HepG2 (cell line): Measurements from ENCODE around the gene ABCB9. TPM values are rescaled to one million over a fixed set of nuclear protein-coding genes. Genes with fewer than 3 reads are reported as not detected.

Experiments
- ELF1 ChIP-seq: sonication (generic); formaldehyde crosslinking; IDR thresholded peaks from 2 replicates; pipeline ENCODE4 v1.4.0; 2020; ENCODE audit warnings: missing genetic modification reagents
- GFI1 ChIP-seq: sonication (generic); formaldehyde crosslinking; IDR thresholded peaks from 2 replicates; pipeline ENCODE4 v1.5.0; 2020; ENCODE audit warnings: missing genetic modification reagents, mild to moderate bottlenecking, borderline replicate concordance
- GRHL1 ChIP-seq: sonication (generic); formaldehyde crosslinking; conservative IDR thresholded peaks from 2 replicates; pipeline ENCODE4 v1.8.0; 2022; ENCODE audit warnings: missing genetic modification reagents
- HMGA1 ChIP-seq: sonication (generic); formaldehyde crosslinking; conservative IDR thresholded peaks from 2 replicates; pipeline ENCODE4 v1.4.0; 2020; ENCODE audit warnings: missing genetic modification reagents
- HMGXB3 ChIP-seq: sonication (generic); formaldehyde crosslinking; IDR thresholded peaks from 2 replicates; pipeline ENCODE4 v1.4.0; 2020; ENCODE audit warnings: missing genetic modification reagents, borderline replicate concordance
- ISL2 ChIP-seq: sonication (generic); formaldehyde crosslinking; IDR thresholded peaks from 2 replicates; pipeline ENCODE4 v1.5.0; 2020; ENCODE audit warnings: missing genetic modification reagents
- KLF9 ChIP-seq: IDR thresholded peaks from 2 replicates; pipeline ENCODE4 v1.6.1; 2016; ENCODE audit warnings: low read depth
- ONECUT2 ChIP-seq: sonication (generic); formaldehyde crosslinking; IDR thresholded peaks from 2 replicates; pipeline ENCODE4 v1.4.0; 2020; ENCODE audit warnings: missing genetic modification reagents
- PCBP2 ChIP-seq: fragments of 200-400 bp; formaldehyde crosslinking; optimal IDR thresholded peaks from 2 replicates; pipeline ENCODE3; 2018; ENCODE audit warnings: low read length, low read depth; ENCODE audit not compliant: poor library complexity, severe bottlenecking
- PLRG1 ChIP-seq: fragments of 450-650 bp; conservative IDR thresholded peaks from 2 replicates; pipeline ENCODE4 v1.6.1; 2016
- RXRB ChIP-seq: IDR thresholded peaks from 2 replicates; pipeline ENCODE4 v1.6.1; 2016; ENCODE audit warnings: borderline replicate concordance, missing genetic modification reagents, missing compliant biosample characterization
- SIN3B ChIP-seq: fragments of 150-350 bp; IDR thresholded peaks from 2 replicates; pipeline ENCODE4 v1.6.1; 2014; ENCODE audit warnings: low read length
- SRSF1 ChIP-seq: fragments of 200-400 bp; formaldehyde crosslinking; optimal IDR thresholded peaks from 2 replicates; pipeline ENCODE3; 2017; ENCODE audit warnings: mild to moderate bottlenecking, low read depth, low read length, moderate library complexity
- SSRP1 ChIP-seq: IDR thresholded peaks from 2 replicates; pipeline ENCODE4 v1.6.1; 2016; ENCODE audit warnings: control low read depth
- ZNF557 ChIP-seq: sonication (generic); formaldehyde crosslinking; IDR thresholded peaks from 2 replicates; pipeline ENCODE4 v1.4.0; 2020; ENCODE audit warnings: missing genetic modification reagents
- ZNF619 ChIP-seq: sonication (generic); formaldehyde crosslinking; IDR thresholded peaks from 2 replicates; pipeline ENCODE4 v1.4.0; 2020; ENCODE audit warnings: mild to moderate bottlenecking, missing genetic modification reagents
- ZNF713 ChIP-seq: sonication (generic); formaldehyde crosslinking; IDR thresholded peaks from 2 replicates; pipeline ENCODE4 v1.4.0; 2020; ENCODE audit warnings: mild to moderate bottlenecking, missing genetic modification reagents
- ZNF737 ChIP-seq: sonication (generic); formaldehyde crosslinking; IDR thresholded peaks from 2 replicates; pipeline ENCODE4 v1.5.0; 2020; ENCODE audit warnings: missing genetic modification reagents, mild to moderate bottlenecking, borderline replicate concordance
- ZNF766 ChIP-seq: sonication (generic); formaldehyde crosslinking; IDR thresholded peaks from 2 replicates; pipeline ENCODE4 v1.5.0; 2020; ENCODE audit warnings: missing genetic modification reagents, borderline replicate concordance
- ZNF775 ChIP-seq: sonication (generic); formaldehyde crosslinking; IDR thresholded peaks from 2 replicates; pipeline ENCODE4 v1.4.0; 2020; ENCODE audit warnings: missing genetic modification reagents, mild to moderate bottlenecking, moderate library complexity, borderline replicate concordance
- polyA plus RNA-seq, 8 experiments: library from polyadenylated mRNA; depleted of rRNA in 3 of 8; stranded (reverse) in 7 of 8; unstranded in 1 of 8; fragments of >200 nt; fragmentation: Illumina TruSeq in 4 of 8; extraction: Trizol in 4 of 8; gene quantifications; 2 replicates each; pipeline versions ENCODE4 v1.2.1 to v1.2.3, GENCODE V29; 2011 to 2016; ENCODE audit warnings: low read depth in 4 of 8, missing spikeins in 1 of 8, mixed read lengths in 1 of 8; ENCODE audit not compliant: insufficient read depth in 1 of 8
- total RNA-seq, 5 experiments: library from RNA; depleted of rRNA; stranded (reverse); fragments of >200 nt; fragmentation: Illumina TruSeq; extraction: Trizol; gene quantifications; 2 replicates each; pipeline ENCODE4 v1.2.3, GENCODE V29; 2016; ENCODE audit warnings: low read depth in 1 of 5
- TF ChIP-seq, protein P1 (sequence below): sonication (generic); formaldehyde crosslinking; IDR thresholded peaks from 2 replicates; pipeline ENCODE4 v1.4.0; 2020; ENCODE audit warnings: missing genetic modification reagents
- TF ChIP-seq, protein P2 (sequence below): sonication (generic); formaldehyde crosslinking; IDR thresholded peaks from 2 replicates; pipeline ENCODE4 v1.5.0; 2020; ENCODE audit warnings: missing genetic modification reagents
- TF ChIP-seq, protein P3 (sequence below): IDR thresholded peaks from 2 replicates; pipeline ENCODE4 v1.6.1; 2016; ENCODE audit warnings: missing genetic modification reagents, missing compliant biosample characterization

The ABCB9 gene
- total and polyA plus RNA-seq, 2 of the 13 experiments (the other 11 are each of a cell fraction or from before 2014, with no cell fraction given), result 5.1 to 6.0 TPM

DNA sequence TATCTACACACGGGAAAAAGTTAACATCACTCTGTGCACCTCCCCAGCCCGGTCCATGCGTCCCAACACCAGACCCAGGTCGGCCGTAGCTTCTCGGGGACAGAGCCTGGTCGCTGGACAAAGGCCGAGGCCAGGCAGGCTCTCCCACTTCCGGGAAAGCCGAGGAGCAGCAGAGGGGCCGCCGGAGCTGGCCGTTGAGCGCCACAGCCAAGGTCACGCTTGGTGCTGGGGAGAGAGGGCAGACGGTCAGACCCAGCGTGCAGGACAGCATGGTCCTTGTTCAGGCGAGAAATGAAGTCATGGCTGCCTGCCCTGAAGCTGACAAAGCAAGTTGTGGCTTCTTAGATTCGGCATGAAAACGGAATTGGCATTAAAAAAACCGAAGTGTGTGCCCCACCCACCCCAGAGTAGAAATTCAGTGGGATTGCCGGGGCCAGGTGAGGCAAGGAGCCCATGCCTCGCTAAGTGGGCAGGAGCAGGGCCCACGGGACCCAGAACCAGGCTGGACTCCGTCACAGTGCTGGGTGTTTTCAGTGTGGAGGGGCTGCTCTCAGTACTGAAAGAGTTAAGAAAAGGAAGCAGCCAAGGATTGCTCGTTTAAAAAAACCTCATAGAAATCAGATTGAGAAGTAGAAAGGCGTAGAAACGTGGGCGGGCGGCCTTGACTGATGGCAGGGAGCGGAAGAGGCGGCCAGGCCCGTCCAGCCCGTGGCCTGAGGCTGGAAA is 18.5 kb upstream of the ABCB9 start (continued):
- TF ChIP-seq, protein P1, sequence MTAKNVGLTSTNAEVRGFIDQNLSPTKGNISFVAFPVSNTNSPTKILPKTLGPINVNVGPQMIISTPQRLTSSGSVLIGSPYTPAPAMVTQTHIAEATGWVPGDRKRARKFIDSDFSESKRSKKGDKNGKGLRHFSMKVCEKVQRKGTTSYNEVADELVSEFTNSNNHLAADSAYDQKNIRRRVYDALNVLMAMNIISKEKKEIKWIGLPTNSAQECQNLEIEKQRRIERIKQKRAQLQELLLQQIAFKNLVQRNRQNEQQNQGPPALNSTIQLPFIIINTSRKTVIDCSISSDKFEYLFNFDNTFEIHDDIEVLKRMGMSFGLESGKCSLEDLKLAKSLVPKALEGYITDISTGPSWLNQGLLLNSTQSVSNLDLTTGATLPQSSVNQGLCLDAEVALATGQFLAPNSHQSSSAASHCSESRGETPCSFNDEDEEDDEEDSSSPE (CRISPR knock-in tag), result peak; percentile 68
- TF ChIP-seq ZNF737 (CRISPR knock-in tag) (no peak), HMGXB3 (CRISPR knock-in tag) (peak; percentile 89; the same call in 1 of the 2 replicates), ZNF713 (CRISPR knock-in tag) (0 out of 2 replicates have a peak, but pooled peaks have one; percentile 56), GRHL1 (CRISPR knock-in tag) (no peak), KLF9 (CRISPR knock-in tag) (no peak), HMGA1 (no peak), ISL2 (CRISPR knock-in tag) (no peak), ZNF775 (no peak), ONECUT2 (no peak), PCBP2 (no peak), RXRB (peak; percentile 86), GFI1 (CRISPR knock-in tag) (peak; percentile 7; the same call in 1 of the 2 replicates), ZNF619 (CRISPR knock-in tag) (no peak), SSRP1 (no peak), ZNF766 (CRISPR knock-in tag) (no peak), SIN3B (no peak), SRSF1 (peak; percentile 81), ZNF557 (CRISPR knock-in tag) (peak; percentile 27; the same call in 1 of the 2 replicates), PLRG1 (no peak), ELF1 (CRISPR knock-in tag) (peak; percentile 99)
- TF ChIP-seq, protein P2, sequence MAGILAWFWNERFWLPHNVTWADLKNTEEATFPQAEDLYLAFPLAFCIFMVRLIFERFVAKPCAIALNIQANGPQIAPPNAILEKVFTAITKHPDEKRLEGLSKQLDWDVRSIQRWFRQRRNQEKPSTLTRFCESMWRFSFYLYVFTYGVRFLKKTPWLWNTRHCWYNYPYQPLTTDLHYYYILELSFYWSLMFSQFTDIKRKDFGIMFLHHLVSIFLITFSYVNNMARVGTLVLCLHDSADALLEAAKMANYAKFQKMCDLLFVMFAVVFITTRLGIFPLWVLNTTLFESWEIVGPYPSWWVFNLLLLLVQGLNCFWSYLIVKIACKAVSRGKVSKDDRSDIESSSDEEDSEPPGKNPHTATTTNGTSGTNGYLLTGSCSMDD (CRISPR knock-in tag), result no peak
- TF ChIP-seq, protein P3, sequence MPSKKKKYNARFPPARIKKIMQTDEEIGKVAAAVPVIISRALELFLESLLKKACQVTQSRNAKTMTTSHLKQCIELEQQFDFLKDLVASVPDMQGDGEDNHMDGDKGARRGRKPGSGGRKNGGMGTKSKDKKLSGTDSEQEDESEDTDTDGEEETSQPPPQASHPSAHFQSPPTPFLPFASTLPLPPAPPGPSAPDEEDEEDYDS (CRISPR knock-in tag), result no peak; the same call in 1 of the 2 replicates
